Osteoblast (primary cell): ENCODE results near the gene UIMC1. TPM values are rescaled to one million over a fixed set of nuclear protein-coding genes. Genes with fewer than 3 reads are reported as not detected.
"Not testable (repeated sequence)": the region's sequence is repeated elsewhere in the genome, so short reads cannot be mapped to it uniquely, and the experiment has no call there.

Source experiments
- DNase-seq: peaks from one replicate; pipeline ENCODE4 v3.0.0; 2011; ENCODE audit warnings: low spot score, mixed read lengths; ENCODE audit not compliant: insufficient read length; ENCODE audit errors: missing footprints
- H2AFZ ChIP-seq: 2 replicates; pipeline ENCODE4 v1.6.0; 2011; ENCODE audit warnings: mild to moderate bottlenecking, low read length
- H3K27ac ChIP-seq: 2 replicates; pipeline ENCODE4 v1.5.1; 2011; ENCODE audit warnings: mild to moderate bottlenecking, low read depth, low read length, moderate library complexity
- H3K27me3 ChIP-seq: 2 replicates; pipeline ENCODE4 v1.6.0; 2012; ENCODE audit warnings: mild to moderate bottlenecking, control low read depth, inconsistent platforms, low read length, moderate library complexity; ENCODE audit not compliant: insufficient read depth
- H3K36me3 ChIP-seq: 2 replicates; pipeline ENCODE4 v1.5.1; 2011; ENCODE audit warnings: mild to moderate bottlenecking, low read length, control low read depth, moderate library complexity; ENCODE audit not compliant: insufficient read depth
- H3K4me1 ChIP-seq: 2 replicates; pipeline ENCODE4 v1.5.1; 2011; ENCODE audit warnings: mild to moderate bottlenecking, low read length, control low read depth, moderate library complexity; ENCODE audit not compliant: insufficient read depth
- H3K4me2 ChIP-seq: 2 replicates; pipeline ENCODE4 v1.6.0; 2011; ENCODE audit warnings: mild to moderate bottlenecking, low read length; ENCODE audit not compliant: insufficient read depth
- H3K4me3 ChIP-seq: fragments of 200-600 bp; sonication (generic); 3 replicates; pipeline ENCODE4 v1.5.1; 2012; ENCODE audit warnings: mild to moderate bottlenecking, low read length, inconsistent platforms; ENCODE audit not compliant: insufficient read depth
- H3K79me2 ChIP-seq: 2 replicates; pipeline ENCODE4 v1.6.0; 2012; ENCODE audit warnings: mild to moderate bottlenecking, low read length, control low read depth, inconsistent platforms; ENCODE audit not compliant: insufficient read depth
- H3K9me3 ChIP-seq: 2 replicates; pipeline ENCODE4 v1.5.1; 2011; ENCODE audit warnings: low read depth, low read length, control low read depth
- H4K20me1 ChIP-seq: 2 replicates; pipeline ENCODE4 v1.6.0; 2012; ENCODE audit warnings: mild to moderate bottlenecking, low read length, control low read depth; ENCODE audit not compliant: insufficient read depth
- CTCF ChIP-seq: IDR thresholded peaks from 2 replicates; pipeline ENCODE4 v1.5.1; 2011; ENCODE audit warnings: mild to moderate bottlenecking, low read depth, low read length, moderate library complexity; ENCODE audit errors: extremely low read depth
- total RNA-seq: library from RNA; depleted of rRNA; stranded (reverse); fragments of >200 nt; gene quantifications from 2 replicates; pipeline ENCODE4 v1.2.3, GENCODE V29; 2012

The UIMC1 gene
- total RNA-seq, 1 donor = 40.9 TPM

GRCh38 chr5:176996780-176997179 is 9.8 kb downstream of the UIMC1 start:
- no peak overlapping the region for H3K4me3 ChIP-seq
- peak overlapping the region; percentile 70 for H3K27ac ChIP-seq
- no peaks in the 10 kb centered on the region for H3K36me3 ChIP-seq
- DNase-seq = no peak
- H3K27me3 ChIP-seq = no peaks in the 10 kb centered on the region
- peaks cover 46% of the 10 kb centered on the region for H4K20me1 ChIP-seq
- no peaks in the 10 kb centered on the region for H3K9me3 ChIP-seq
- TF ChIP-seq CTCF = no peak
- peak overlapping the region; percentile 25 for H3K4me2 ChIP-seq
- H2AFZ ChIP-seq = no peak overlapping the region
- H3K4me1 ChIP-seq = peaks cover 20% of the 10 kb centered on the region
- peaks cover 96% of the 10 kb centered on the region for H3K79me2 ChIP-seq

DNA sequence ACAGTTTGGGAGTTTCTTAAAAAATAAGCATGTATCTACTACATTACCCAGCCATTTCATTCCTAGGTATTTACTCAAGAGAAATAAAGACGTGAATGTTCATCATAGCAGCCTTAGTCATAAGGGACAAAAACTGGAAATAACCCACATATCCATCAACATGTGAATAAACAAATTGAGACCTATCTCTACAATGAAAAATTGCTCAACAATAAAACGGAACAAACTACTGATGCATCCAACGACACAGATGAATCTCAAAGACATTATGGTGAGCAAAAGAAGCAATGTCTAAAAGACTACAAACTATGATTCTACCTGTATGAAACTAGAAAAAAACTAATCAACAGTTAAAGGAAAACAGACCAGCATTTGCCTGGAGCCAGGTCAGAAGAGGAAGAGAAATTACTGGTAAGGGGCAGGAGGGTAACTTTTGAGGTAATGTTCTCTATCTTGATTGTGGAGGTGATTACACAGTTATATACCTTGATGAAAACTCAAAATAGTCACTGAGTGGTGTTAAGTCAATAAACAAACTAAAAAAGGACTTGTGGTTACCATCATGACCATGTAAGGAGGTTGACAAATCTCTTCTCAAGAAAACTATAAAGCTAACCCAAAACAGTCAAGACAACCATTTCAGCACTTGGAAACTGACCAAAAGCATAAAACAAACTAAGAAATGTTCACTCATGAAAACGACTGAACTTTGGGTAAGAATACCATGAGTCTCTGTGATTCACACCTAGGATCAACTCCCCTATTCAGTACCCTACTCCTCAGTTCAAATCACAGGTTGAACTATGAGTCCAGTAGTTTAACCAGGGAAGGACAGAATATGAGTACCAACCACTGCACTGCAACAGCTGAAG is 10.4 kb downstream of the UIMC1 start:
- TF ChIP-seq CTCF = no peak
- Histone ChIP-seq H3K4me1 (peaks cover 20% of the 10 kb centered on the region), H3K4me2 (peak overlapping the region; percentile 33), H3K27me3 (no peaks in the 10 kb centered on the region), H3K36me3 (no peaks in the 10 kb centered on the region), H3K4me3 (no peak overlapping the region), H4K20me1 (peaks cover 46% of the 10 kb centered on the region), H3K9me3 (no peaks in the 10 kb centered on the region), H3K79me2 (peaks cover 96% of the 10 kb centered on the region), H2AFZ (no peak overlapping the region), H3K27ac (peak overlapping the region; percentile 70)
- peak; percentile 31 for DNase-seq

GRCh38 chr5:176995122-176995490 is 11.5 kb downstream of the UIMC1 start:
- no peak for TF ChIP-seq CTCF
- no peaks in the 10 kb centered on the region for H3K36me3 ChIP-seq
- no peaks in the 10 kb centered on the region for H3K27me3 ChIP-seq
- peak overlapping the region; percentile 70 for H3K27ac ChIP-seq
- H3K9me3 ChIP-seq = no peaks in the 10 kb centered on the region
- H2AFZ ChIP-seq = no peak overlapping the region
- peak overlapping the region; percentile 7 for H3K4me2 ChIP-seq
- no peak overlapping the region for H3K4me3 ChIP-seq
- peaks cover 44% of the 10 kb centered on the region for H4K20me1 ChIP-seq
- peaks cover 94% of the 10 kb centered on the region for H3K79me2 ChIP-seq
- H3K4me1 ChIP-seq = peaks cover 20% of the 10 kb centered on the region
- no peak for DNase-seq

DNA sequence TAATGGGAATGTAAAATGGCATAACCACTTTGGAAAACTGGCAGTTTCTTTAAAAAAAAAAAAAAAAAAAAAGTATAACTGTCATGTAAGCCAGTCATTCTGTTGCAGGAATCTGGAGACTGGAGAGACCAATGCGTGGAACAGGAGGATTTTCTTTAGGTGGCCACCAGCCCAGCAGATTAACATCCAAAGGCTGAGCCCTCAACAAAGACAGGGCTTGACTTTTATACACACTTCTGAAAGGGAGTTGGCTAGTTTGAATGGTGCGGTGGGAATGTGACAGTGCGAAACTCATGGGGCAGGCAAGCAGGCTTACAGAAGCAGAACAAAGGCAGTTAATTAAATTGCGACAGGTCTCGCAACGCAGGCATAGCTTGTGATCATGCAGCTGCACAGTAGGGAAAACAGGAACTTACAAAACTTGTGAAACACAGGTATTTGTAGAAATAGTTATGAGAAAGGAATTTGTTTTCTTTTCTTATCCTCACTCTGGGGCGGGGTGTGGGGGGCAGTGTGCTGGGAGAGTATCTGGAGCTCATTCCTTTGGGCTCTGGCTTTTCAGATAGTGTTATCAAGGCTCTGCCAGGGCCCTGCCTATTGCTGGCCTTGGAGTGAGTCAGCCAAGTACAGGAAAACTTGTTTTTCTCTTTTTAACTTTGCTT is 12.0 kb downstream of the UIMC1 start:
- Histone ChIP-seq H3K4me3 (no peak overlapping the region), H3K4me1 (peaks cover 20% of the 10 kb centered on the region), H3K9me3 (no peaks in the 10 kb centered on the region), H4K20me1 (peaks cover 42% of the 10 kb centered on the region), H3K27ac (peak overlapping the region; percentile 70), H3K36me3 (no peaks in the 10 kb centered on the region), H2AFZ (no peak overlapping the region), H3K4me2 (peak overlapping the region; percentile 7), H3K79me2 (peaks cover 93% of the 10 kb centered on the region), H3K27me3 (no peaks in the 10 kb centered on the region)
- TF ChIP-seq CTCF = no peak
- DNase-seq = peak; percentile 11

DNA sequence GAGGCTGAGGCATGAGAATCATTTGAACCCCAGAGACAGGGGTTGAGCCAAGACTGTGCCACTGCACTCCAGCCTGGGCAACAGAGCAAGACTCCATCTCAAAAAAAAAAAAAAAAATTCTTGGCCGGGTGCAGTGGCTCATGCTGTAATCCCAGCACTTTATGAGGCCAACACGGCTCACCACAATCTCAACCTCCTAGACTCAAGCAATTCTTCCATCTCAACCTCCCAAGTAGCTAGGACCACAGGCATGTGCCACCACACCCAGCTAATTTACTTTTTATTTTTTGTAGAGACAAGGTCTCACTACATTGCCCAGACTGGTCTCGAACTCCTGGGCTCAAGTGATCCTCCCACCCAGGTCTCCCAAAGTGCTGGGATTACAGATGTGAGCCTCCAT is 13.5 kb downstream of the UIMC1 start:
- H3K36me3 ChIP-seq, H3K27ac ChIP-seq, H3K4me3 ChIP-seq, DNase-seq, H3K9me3 ChIP-seq, H3K4me2 ChIP-seq, H2AFZ ChIP-seq, H3K27me3 ChIP-seq: not testable (repeated sequence)
- H4K20me1 ChIP-seq = peaks cover 36% of the 10 kb centered on the region
- H3K4me1 ChIP-seq = peaks cover 20% of the 10 kb centered on the region
- peaks cover 93% of the 10 kb centered on the region for H3K79me2 ChIP-seq
